GM19328 (cell line): ENCODE data around the gene MIF.
"Not testable (repeated sequence)": the region's sequence is repeated elsewhere in the genome, so short reads cannot be mapped to it uniquely, and the experiment has no call there.

Experiments
- ATAC-seq: cut with Tn5 transposase; IDR thresholded peaks from one replicate; pipeline ENCODE4 v1.9.1; 2021; ENCODE audit warnings: mild to moderate bottlenecking, moderate library complexity; ENCODE audit not compliant: unreplicated experiment

The MIF gene

GRCh38 chr22:23938328-23939016 is 44.3 kb downstream of the MIF start:
- ATAC-seq, result no peak

GRCh38 chr22:23939017-23939357 is 44.8 kb downstream of the MIF start:
- ATAC-seq, result no peak

GRCh38 chr22:23940166-23940565 is 46.0 kb downstream of the MIF start:
- ATAC-seq, result not testable (repeated sequence)
